IPS DF 4.7 (cell line): ENCODE measurements around the gene RPA1.

Experiments
- DNase-seq: peaks from one replicate; pipeline ENCODE4 v3.0.0-alpha.2; 2013; ENCODE audit warnings: low spot score; ENCODE audit errors: extremely low read depth

Gene RPA1

DNA sequence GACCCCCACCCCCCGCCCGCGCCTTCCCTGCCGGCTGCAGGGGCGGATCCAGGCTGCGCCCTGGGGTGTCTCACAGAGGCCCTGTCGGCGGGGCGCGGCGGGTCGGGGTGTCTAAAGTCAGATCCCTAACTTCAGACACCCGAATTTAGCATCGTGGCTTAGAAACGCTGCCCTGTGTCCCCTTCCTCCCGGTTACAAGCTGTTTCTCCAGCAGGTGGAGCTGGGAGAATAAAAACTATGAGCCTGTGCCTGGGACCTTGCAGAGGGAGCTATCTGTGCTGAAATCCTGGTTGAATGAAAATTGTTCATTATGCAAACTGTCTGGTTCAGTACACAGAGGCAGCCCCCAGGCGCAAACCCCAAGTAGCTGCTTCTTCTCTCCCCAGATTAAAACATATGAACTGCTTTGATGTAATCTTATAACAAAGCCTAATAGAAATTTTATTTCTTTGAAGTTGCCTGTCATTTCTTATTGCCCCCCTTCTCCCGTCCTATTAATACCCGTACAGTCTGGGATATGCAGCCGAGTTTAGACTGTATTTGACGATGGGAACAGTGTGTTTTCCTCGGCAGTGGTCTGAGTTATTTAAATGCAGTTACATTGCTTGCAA is 79.0 kb downstream of the RPA1 start:
- peak; percentile 38 for DNase-seq

DNA sequence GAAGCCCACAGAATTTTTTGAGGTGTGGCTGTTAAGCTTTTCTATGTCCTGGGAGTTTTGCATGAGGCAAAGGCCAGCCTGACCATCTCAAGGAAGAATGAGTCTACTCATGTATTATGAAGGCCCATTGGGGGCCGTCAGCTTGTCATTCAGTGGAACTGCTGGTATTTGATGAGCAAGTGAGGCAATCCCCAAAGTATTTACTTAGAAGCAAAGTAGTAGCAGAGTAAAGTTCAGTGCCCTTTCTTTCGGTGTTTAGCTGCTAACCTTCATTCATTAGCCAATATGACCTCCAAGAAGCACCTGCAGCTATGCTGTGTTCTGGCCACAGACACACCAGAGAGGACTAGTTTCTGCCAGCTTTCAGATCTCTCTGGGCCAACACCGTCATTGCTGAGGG is 80.2 kb downstream of the RPA1 start:
- DNase-seq, result no peak

DNA sequence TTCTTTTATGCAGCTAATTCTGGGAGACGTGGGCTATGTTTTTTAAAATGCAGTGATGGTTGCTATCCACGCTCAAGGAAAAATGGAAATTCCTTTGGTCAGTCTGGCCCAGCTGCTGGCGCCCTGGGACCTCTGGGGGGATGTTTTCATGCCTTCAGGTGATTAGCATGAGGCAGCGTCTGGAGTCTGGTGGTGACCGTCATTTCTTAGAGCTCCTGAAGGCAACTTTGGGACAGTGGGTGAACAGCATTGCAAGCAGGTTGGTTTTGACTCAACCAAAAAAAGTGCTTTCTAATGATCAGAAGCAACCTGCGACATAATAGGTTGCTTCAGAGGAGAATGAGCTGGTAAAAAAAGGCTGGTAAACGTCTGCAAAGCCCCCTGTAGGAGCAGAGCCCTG is 82.3 kb downstream of the RPA1 start:
- DNase-seq, result no peak

DNA sequence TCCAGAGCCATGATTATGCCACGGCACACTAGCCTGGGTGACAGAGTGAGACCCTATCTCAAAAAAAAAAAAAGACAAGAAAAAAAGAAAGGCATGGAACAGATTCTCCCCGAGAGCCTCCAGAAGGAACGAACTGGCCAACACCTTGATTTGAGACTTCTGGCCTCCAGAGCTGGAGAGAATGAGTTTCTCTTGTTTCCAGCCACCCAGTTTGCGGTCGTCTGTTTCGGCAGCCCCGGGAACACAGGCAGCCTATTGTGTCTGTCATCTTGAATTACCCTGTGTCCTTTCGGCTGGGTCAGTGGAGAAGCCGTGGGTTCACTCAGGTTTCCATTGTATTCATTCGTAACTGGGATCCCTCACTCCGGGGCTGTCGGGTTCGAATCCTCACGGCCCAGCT is 83.9 kb downstream of the RPA1 start:
- no peak for DNase-seq

DNA sequence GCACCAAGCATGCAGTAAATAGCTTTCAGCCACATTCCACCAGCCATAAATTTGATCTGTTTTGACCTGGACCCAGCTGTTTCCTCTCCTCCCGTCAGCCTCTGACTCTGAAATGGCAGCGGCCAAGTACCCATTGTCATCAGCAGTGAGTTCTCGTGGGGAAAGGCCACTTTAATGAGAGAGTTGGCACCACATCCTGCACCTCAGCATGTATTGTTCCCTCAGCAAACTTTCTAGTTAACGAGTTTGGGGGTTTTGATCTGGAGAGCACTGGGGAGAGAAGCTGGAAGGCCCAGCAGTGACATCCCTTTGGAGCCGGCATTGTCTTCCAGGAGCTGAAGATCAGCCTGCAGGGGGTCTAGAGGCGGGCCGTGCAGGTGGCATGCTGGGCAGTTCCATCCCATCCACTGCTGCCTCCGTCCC is 84.9 kb downstream of the RPA1 start:
- no peak for DNase-seq

GRCh38 chr17:1915889-1916288 is 86.1 kb downstream of the RPA1 start:
- no peak for DNase-seq

DNA sequence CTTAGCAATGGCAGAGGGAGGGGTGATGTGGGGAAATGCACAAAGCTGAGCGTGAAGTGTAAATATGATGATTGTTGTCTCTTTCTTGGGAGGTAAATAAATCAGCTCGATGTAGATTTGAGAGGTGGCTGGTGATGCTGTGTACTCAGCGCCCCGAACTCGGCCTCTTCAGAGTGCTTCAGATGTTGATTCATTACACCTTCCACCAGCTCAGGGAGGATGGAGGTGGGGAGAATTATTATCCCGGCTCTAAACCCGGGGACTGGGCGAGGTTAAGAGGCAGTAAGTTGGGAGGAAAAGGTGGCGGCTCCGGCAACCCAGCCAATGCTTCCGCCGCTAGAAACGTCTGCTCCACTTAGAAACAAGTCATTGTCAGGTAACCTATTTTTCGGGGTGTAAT is 86.5 kb downstream of the RPA1 start:
- DNase-seq, result no peak

DNA sequence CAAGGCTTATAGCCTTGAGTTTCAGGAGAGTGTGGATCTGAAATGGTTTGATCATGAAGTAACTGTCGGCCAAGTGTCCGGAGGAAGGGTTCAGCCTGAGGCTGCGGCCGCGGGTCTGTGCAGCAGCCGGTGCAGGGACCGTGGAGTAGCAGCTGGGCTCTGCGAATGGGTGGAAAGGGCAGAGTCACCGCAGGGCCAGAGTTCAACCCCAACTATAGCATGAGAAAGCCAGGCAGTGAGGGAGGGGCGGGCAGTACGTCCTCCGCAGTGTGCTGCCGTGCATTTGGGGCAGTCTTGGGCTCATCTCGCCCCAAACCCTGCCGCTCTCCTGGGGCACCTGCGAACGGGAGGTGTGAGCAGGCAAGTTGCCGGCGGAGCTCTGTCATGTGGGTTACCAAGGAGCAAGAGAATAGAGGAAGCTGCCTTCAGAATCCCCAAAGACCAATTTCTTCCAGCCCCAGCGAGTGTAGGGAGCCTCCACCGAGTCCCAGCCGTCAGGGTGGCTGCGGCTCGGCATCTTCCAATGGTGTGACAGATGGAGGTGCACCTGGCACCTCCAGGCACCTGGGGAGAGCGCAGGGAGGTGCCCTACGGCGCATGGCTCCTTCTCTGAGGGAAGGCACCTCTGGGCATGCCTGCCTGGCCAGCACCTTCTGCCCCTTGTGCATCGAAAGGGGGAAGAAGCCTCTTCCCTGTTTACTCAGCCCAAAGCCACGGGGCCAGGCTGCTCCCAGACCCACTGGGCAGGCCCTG is 87.3 kb downstream of the RPA1 start:
- no peak for DNase-seq

DNA sequence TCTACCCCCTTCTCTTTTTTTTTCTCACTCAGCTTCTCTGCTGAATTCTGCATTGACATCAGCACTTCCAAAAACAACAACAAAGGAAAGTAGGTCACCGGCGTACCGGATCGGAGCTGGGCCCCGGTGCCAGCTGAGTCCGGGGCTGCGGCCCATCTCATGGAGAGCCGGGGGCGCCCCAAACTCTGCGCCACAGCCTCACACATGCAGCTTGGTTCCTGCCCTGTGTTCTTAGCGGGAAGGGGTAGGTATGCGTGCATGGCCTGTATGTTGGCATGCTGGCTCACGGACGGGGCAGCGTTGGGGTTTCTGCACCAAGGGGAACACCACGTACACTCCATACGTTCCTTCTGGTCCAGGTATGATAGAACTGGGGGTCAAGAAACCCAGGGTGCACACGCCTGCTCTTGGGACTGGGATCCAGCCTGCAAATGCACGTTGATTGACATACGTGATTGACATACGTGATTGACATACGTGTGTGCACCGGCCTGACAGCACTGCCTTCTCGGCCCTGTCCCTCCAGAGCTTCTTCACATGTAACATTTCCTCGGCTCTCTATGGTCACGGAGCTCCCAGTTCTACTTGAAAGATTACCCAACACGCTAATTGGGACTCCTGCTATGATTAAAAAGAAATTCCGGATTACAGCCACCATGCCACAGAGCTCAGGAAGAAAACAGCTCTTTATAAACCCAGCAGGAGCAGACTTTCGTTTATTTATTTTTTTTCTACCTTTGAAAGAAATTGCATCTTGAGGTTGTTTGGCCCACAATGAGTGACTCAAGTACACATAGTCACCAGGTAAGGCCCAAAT is 88.7 kb downstream of the RPA1 start:
- DNase-seq, result no peak

GRCh38 chr17:1919201-1919600 is 89.4 kb downstream of the RPA1 start:
- DNase-seq, result no peak

DNA sequence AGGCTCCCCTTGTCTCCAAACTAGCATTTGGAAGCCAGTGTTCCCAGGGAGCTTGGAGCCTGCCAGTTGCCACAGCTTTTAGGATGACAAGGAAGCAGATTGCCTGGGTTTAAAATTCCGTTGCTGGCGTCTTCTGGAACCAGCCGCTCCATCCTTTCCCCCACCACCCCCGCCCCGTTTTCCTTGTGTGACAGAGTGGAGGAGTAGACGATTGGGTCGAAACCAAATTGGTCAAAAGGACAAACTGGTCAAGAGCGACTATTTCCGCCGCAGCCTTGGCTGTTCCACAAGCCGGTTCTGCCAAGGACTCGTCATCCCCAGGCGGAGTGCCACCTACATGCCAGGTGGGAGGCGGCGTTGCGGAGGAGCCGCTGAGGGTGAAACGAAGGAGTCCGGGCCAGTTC is 91.1 kb downstream of the RPA1 start:
- DNase-seq, result no peak

- DNase-seq, result no peak
Observed at GRCh38 chr17:1928976-1929375, 99.2 kb downstream of the RPA1 start.

DNA sequence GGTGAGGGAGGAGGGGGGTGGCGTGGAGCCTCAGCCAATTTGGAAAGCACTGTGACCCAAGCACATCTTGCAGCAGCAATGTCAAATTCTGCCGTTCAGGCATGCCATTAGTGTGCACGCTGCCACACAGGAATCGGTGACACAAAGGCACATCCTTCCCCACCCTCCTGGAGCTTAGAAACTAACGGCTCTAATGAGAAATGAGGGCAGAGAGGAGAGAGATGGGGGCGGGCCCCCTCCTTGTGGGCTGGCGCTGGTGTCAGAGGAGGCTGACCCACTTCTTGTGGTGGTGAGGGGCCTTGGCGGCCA is 100.5 kb downstream of the RPA1 start:
- DNase-seq, result no peak

GRCh38 chr17:1931844-1932579 is 102.2 kb downstream of the RPA1 start:
- DNase-seq, result no peak

DNA sequence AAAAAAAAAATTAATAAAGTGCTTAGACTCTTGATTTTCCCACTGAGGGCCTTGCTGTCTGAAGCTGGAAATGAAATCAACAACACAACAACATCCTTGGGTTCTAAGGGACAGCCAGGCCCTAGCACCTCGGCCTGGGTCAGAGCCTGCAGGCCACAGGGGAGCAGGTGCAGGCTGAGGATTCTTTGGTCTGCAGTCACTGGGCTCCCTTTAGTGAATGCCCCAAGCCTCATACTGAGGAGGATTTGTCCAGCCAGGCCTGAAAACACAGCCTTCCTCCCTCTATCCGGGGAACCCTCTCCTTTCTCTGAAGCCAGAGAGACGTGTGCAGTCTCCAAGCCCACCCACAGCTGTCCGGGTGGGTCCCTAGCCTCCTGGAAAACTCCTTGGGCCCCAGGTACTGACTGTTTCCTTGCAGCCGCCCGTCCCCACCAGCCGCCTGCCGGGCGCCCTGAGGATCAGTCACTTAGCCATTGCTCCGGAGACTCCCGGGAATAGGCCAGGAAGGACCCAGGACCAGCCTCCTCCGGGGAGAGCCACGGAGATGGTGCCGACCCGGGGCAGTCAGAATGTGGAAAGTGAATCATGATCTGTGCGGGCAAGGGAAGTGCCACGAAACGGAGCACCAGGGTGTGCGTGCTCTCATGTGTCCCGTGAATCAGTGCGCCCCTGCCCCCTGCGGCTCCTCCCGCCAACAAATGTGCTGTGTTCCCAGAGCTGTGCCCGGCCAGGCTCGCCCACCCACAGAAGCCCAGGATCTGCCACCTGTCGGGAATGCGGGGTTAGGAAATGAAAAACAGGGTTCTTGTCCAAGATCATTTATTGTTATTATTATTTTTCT is 104.3 kb downstream of the RPA1 start:
- no peak for DNase-seq

GRCh38 chr17:1934901-1935300 is 105.1 kb downstream of the RPA1 start:
- no peak for DNase-seq

DNA sequence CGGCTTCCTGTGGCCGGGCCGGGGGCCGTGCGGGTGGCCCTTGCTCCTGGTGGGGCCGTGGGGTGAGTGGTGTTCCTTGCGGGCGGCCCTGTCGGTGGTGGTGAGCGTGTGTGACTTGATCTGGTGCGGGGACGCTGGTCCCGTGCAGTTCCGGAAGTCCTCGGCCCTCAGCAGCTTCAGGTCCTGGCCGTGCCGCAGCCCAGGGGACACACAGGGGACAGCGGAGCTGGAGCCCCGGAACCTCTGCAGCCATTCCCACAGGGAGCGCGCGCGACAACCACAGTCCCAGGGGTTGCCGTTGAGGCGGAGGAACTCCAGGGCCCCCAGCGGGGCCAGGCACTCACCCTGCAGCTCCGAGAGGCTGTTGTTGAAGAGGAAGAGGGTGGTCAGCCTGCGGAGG is 107.0 kb downstream of the RPA1 start:
- no peak for DNase-seq

GRCh38 chr17:1937461-1937860 is 107.7 kb downstream of the RPA1 start:
- no peak for DNase-seq

DNA sequence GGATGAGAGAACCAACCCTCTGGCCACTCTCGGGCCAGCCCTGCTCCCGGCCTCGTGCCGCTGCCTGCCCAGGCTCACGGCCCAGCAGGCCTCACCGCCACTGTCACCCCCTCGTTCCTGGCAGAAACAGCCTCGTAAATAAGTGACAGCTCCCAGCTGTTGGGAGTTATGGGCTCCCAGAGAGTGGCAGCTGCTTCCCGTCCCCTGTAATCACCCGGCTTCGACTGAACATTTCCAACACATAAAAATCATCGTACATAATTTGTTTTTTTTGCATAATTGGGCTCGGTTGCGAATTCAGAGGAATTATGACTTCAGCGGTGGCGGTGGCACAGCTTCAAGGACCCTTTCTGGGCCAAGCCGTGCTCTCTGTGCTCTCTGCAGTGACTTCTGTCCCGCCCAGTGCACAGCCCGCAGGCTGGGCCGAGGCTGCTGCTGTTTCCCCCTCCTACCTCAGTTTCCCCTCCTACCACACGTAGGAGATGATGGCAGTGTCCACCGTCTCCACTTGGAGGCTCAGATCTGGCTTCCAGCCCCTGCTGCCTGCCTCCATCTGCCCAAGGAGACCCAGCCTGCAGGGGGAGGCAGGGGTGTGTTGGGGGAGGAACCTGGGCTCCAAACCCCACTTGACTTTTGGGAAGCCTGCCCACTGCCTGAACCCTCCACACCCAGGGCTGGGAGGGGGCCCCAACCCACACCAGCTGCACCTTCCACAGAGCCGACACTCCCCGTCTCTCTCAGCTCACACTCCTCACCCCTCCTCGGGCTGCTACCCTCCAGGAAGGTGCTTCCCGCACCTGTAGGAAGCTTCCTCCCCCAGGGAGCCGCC is 110.4 kb downstream of the RPA1 start:
- DNase-seq, result no peak

DNA sequence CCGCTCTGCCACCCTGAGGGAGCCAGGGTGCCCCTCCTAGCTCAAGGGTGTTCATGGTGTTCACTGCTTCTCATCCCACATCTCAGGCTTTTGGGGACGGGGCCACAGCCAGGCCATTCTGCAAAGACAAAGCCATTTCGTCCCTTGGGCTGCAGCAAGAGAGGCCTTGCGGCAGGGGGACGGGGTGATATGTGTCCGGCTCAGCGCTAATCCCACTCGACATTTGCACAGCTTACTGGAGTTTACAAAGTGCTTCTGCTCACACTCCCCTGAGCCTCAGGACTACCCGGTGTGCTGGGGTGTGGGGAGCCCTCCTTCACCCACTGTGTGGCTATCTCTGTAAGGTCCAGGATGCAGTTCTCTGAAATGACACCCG is 111.0 kb downstream of the RPA1 start:
- no peak for DNase-seq
